ENCODE data around the gene PAK2.
A peak's percentile ranks its signal among the peaks of the same experiment; 100 is the strongest.

PAK2 gene

DNA sequence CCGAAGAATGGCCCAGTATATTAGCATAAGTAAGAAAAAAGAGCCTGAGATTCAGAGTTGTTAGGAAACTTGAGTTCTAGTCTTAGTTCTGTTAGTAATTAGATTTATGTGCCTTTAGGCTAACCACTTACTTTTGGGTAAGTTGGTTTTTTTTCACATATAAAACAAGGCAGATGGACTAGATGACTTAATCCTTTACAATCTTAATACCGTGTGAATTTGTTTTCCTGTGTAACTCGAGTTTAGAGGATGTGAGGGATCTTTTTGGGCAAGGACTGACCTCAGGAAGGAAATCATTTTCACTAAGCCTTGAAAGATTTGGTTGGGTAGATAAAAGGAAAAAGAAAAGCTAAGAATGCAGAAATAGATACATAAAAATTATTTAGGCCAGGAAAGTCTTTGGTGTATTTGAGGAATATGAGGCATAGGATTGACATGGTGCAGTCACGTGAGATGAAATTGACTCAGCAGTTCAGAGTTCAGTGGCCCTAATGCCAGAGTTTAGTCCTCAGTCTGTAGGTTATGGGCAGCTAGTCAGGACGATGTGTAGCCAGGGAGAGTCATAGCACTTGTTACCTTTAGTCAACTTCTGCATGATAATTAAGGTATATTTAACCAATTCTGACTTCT is 34.6 kb downstream of the PAK2 start:
- TF ChIP-seq, protein P1, sequence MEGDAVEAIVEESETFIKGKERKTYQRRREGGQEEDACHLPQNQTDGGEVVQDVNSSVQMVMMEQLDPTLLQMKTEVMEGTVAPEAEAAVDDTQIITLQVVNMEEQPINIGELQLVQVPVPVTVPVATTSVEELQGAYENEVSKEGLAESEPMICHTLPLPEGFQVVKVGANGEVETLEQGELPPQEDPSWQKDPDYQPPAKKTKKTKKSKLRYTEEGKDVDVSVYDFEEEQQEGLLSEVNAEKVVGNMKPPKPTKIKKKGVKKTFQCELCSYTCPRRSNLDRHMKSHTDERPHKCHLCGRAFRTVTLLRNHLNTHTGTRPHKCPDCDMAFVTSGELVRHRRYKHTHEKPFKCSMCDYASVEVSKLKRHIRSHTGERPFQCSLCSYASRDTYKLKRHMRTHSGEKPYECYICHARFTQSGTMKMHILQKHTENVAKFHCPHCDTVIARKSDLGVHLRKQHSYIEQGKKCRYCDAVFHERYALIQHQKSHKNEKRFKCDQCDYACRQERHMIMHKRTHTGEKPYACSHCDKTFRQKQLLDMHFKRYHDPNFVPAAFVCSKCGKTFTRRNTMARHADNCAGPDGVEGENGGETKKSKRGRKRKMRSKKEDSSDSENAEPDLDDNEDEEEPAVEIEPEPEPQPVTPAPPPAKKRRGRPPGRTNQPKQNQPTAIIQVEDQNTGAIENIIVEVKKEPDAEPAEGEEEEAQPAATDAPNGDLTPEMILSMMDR (conservative IDR thresholded peaks at IDR 0.05): no peak
- no peak overlapping the region for H3K27ac ChIP-seq

DNA sequence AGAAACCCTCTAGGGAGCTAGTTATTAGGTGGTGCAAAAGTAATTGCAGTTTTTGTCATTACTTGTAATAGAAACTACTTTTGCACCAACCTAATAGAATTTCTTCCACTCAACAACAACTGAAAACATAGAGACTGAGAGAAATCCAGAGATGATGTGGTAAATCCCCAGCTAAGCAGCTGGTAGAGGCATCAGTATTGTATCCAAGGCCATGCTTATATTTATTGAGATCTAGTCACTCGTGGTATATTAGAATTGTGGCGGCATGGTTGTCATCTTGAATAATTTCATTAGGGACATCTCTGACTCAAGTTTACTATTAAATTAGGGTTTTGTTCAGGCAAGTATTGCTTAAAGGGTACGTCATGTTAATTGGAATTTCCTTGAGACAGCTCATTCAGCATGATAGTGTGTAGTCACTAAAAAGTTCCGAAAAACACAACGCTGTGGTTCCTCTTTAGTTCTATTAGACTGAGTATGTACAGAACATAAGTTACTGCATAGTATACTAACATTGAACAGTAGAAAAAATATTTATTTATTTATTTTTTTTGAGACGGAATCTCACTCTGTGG is 35.3 kb downstream of the PAK2 start:
- TF ChIP-seq, protein P1 (conservative IDR thresholded peaks at IDR 0.05): no peak
- no peak overlapping the region for H3K27ac ChIP-seq

DNA sequence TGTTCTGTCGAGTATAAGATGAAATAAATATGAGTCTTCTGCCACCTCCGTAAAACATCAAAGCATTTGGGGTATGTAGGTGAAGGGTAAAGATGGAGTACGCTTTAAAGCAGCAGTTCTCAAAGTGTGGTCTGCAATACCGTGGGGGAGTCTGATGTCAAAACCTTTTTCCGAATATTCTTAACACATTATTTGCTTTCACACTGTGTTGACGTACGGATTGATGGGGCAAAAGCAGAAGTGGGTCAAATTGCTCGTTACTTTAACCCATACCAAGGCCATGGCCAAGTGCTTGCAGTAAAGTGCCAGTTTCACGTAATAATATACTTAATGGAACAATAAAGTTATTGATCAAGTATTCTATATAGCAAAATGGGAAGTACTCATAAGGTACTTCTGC is 36.3 kb downstream of the PAK2 start:
- TF ChIP-seq, protein P1 (conservative IDR thresholded peaks at IDR 0.05): no peak

DNA sequence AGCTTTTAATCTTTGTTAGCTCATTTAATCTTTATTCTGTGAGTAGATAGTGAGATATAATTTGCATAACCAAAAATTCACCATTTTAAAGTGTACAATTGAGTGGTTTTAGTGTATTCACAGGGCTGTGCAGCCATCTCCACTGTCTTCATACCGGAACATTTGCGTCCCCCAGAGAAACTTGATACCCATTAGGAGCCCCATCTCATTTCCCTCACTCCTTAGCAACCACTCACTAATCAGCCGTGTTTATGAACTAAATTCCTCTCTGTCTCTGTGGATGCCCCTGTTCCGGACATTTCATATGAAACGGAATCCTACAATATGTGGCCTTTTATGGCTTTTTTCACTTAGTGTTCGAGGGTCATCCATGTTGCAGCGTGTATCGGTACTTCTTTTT is 38.2 kb downstream of the PAK2 start:
- no peak overlapping the region for H3K27ac ChIP-seq
- TF ChIP-seq, protein P1 (conservative IDR thresholded peaks at IDR 0.05): no peak

More for the DNA sequence above, 36.3 kb downstream of the PAK2 start:
- no peak overlapping the region for H3K27ac ChIP-seq

DNA sequence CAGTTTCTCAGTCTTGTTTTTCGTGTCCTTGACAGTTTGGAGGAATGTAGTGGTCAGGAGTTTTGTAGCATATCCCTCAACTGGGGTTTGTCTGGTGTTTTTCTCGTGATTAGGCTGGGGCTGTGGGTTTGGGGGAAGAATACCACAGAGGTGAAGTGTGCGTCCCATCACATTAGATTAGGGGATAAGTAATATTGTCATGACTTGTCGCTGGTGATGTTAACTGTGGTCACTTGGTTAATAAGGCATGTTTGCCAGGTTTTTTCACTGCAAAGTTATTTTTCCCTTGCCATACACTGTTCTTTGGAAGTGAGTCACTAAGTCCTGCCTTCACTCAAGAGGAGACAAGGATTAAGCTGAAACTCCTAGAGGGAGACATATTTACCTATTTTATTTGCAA is 39.1 kb downstream of the PAK2 start:
- no peak overlapping the region for H3K27ac ChIP-seq
- TF ChIP-seq, protein P1 (conservative IDR thresholded peaks at IDR 0.05): no peak

DNA sequence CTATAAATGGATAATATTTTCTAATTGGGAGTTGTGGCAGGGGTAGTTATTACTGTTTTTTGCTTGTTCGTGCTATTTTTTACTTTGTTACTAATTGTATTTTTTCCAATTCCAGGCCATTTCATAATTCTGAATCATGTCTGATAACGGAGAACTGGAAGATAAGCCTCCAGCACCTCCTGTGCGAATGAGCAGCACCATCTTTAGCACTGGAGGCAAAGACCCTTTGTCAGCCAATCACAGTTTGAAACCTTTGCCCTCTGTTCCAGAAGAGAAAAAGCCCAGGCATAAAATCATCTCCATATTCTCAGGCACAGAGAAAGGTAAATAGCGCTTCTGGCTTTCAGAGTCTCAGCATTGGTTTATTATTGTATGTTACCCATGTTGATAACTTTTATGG is 42.9 kb downstream of the PAK2 start:
- TF ChIP-seq, protein P1 (conservative IDR thresholded peaks at IDR 0.05): no peak

DNA sequence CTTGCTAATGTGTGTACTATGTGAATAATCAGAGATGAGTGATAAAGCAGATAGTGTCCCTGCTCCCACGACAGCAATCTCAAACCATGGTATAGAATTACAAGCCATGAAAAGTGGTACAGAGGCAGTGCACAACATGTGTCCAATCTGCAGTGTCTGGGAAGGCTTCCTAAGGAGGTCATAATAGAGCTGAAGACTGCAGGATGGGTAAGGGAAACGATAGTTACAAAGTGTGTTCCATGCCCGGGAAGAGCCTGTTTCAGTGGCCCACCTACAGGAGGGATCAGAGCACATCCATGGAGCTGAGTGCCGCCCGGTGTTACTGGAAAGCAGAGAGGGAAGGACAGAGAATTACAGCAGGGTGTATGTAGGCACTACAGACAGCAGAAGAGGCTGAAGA is 48.9 kb downstream of the PAK2 start:
- TF ChIP-seq, protein P1 (conservative IDR thresholded peaks at IDR 0.05): no peak
- H3K27ac ChIP-seq: peak overlapping the region; percentile 84

More for the DNA sequence above, 42.9 kb downstream of the PAK2 start:
- H3K27ac ChIP-seq: no peak overlapping the region
